K562 (cell line): Measurements from ENCODE around the gene ITGAE. TPM values are rescaled to one million over a fixed set of nuclear protein-coding genes. Genes with fewer than 3 reads are reported as not detected.

ENCODE experiments used
- BCL6 ChIP-seq: fragments of 250-450 bp; sonication (Bioruptor Pico); IDR thresholded peaks from 2 replicates; pipeline ENCODE4 v1.4.0; 2020
- BRD9 ChIP-seq: fragments of 450-650 bp; IDR thresholded peaks from 2 replicates; pipeline ENCODE4 v1.6.1; 2018; ENCODE audit warnings: low read depth; ENCODE audit not compliant: partially characterized antibody
- GATAD2A ChIP-seq: fragments of 450-650 bp; IDR thresholded peaks from 2 replicates; pipeline ENCODE4 v1.6.1; 2017
- HMG20B ChIP-seq: fragments of 250-450 bp; sonication (Bioruptor Pico); IDR thresholded peaks from 2 replicates; pipeline ENCODE4 v1.5.0; 2021; ENCODE audit warnings: mild to moderate bottlenecking
- L3MBTL2 ChIP-seq: fragments of 450-650 bp; IDR thresholded peaks from 2 replicates; pipeline ENCODE4 v1.6.1; 2016; ENCODE audit warnings: mild to moderate bottlenecking, moderate library complexity
- NCOA6 ChIP-seq: fragments of 450-650 bp; IDR thresholded peaks from 2 replicates; pipeline ENCODE4 v1.6.1; 2017; ENCODE audit warnings: mild to moderate bottlenecking
- NFE2L1 ChIP-seq: fragments of 450-650 bp; IDR thresholded peaks from 2 replicates; pipeline ENCODE4 v1.6.1; 2016; ENCODE audit warnings: missing genetic modification characterization, low read depth, mild to moderate bottlenecking, missing compliant biosample characterization, moderate library complexity, borderline replicate concordance
- NFXL1 ChIP-seq: fragments of 450-650 bp; formaldehyde crosslinking; IDR thresholded peaks from 2 replicates; pipeline ENCODE4 v1.4.0; 2021; ENCODE audit warnings: mild to moderate bottlenecking
- PHB ChIP-seq: fragments of 250-450 bp; sonication (Bioruptor Pico); IDR thresholded peaks from 2 replicates; pipeline ENCODE4 v1.5.0; 2021
- PHF20 ChIP-seq: fragments of 450-650 bp; IDR thresholded peaks from 2 replicates; pipeline ENCODE4 v1.6.1; 2018; ENCODE audit not compliant: partially characterized antibody
- POLR2B ChIP-seq: fragments of 450-650 bp; IDR thresholded peaks from 2 replicates; pipeline ENCODE4 v1.6.1; 2018; ENCODE audit warnings: low read depth; ENCODE audit not compliant: partially characterized antibody
- POLR2G ChIP-seq: fragments of 200-400 bp; formaldehyde crosslinking; IDR thresholded peaks from 2 replicates; pipeline ENCODE4 v1.6.1; 2017; ENCODE audit warnings: low read depth, mild to moderate bottlenecking, antibody characterized with exemption, low read length, moderate library complexity
- RAD51 ChIP-seq: fragments of 450-650 bp; IDR thresholded peaks from 2 replicates; pipeline ENCODE4 v1.7.1; 2016; ENCODE audit warnings: low read depth, mild to moderate bottlenecking, borderline replicate concordance
- RBM17 ChIP-seq: fragments of 200-400 bp; formaldehyde crosslinking; IDR thresholded peaks from 2 replicates; pipeline ENCODE4 v1.6.1; 2017; ENCODE audit warnings: low read depth, mild to moderate bottlenecking, low read length, borderline replicate concordance
- RBM25 ChIP-seq: fragments of 200-400 bp; formaldehyde crosslinking; IDR thresholded peaks from 2 replicates; pipeline ENCODE4 v1.6.1; 2018; ENCODE audit warnings: low read length, low read depth, moderate library complexity; ENCODE audit not compliant: severe bottlenecking
- SAFB2 ChIP-seq: fragments of 200-400 bp; formaldehyde crosslinking; IDR thresholded peaks from 2 replicates; pipeline ENCODE4 v1.6.1; 2018; ENCODE audit warnings: borderline replicate concordance, low read length, low read depth, moderate library complexity; ENCODE audit not compliant: severe bottlenecking
- TFAP4 ChIP-seq: sonication (generic); formaldehyde crosslinking; IDR thresholded peaks from 2 replicates; pipeline ENCODE4 v1.8.0; 2022; ENCODE audit warnings: missing genetic modification reagents, mild to moderate bottlenecking, moderate library complexity, borderline replicate concordance
- USF2 ChIP-seq: sonication (generic); formaldehyde crosslinking; IDR thresholded peaks from 2 replicates; pipeline ENCODE4 v1.5.0; 2020; ENCODE audit warnings: missing genetic modification reagents
- ZFX ChIP-seq: sonication (generic); formaldehyde crosslinking; IDR thresholded peaks from 2 replicates; pipeline ENCODE4 v1.8.0; 2022; ENCODE audit warnings: mild to moderate bottlenecking, missing genetic modification reagents, moderate library complexity
- ZNF282 ChIP-seq: sonication (generic); formaldehyde crosslinking; IDR thresholded peaks from 2 replicates; pipeline ENCODE4 v1.8.1; 2023; ENCODE audit warnings: missing genetic modification reagents
- polyA plus RNA-seq, 8 experiments: library from polyadenylated mRNA; depleted of rRNA in 4 of 8; stranded (reverse) in 5 of 8; unstranded in 3 of 8; fragments of >200 nt; fragmentation: Nextera tagmentation in 2 of 8; fragmentation: Illumina TruSeq in 1 of 8; extraction: Ambion mirVana in 2 of 8; extraction: Trizol in 1 of 8; gene quantifications; 2 replicates each; pipeline versions ENCODE4 v1.2.1 to v1.2.3, GENCODE V29; 2011 to 2014; ENCODE audit warnings: inconsistent platforms in 1 of 8, missing spikeins in 1 of 8
- total RNA-seq, 7 experiments: library from RNA; depleted of rRNA in 6 of 7; stranded (reverse); fragments of >200 nt in 6 of 7; fragmentation: Illumina TruSeq in 2 of 7; extraction: Trizol in 2 of 7; gene quantifications; 2 replicates each; pipeline versions ENCODE4 v1.2.1 to v1.2.3, GENCODE V29; 2011 to 2021; ENCODE audit warnings: low replicate concordance in 1 of 7
- TF ChIP-seq, protein P1 (sequence below): sonication (generic); formaldehyde crosslinking; IDR thresholded peaks from 2 replicates; pipeline ENCODE4 v1.4.0; 2020; ENCODE audit warnings: mild to moderate bottlenecking, missing genetic modification reagents
- TF ChIP-seq, protein P2 (sequence below): fragments of 450-650 bp; formaldehyde crosslinking; IDR thresholded peaks from 2 replicates; pipeline ENCODE4 v1.4.0; 2020; ENCODE audit warnings: mild to moderate bottlenecking, moderate library complexity
- TF ChIP-seq, protein P3 (sequence below): sonication (generic); formaldehyde crosslinking; IDR thresholded peaks from 2 replicates; pipeline ENCODE4 v1.9.0; 2022; ENCODE audit warnings: mild to moderate bottlenecking, missing genetic modification reagents

The ITGAE gene
- total and polyA plus RNA-seq, 9 of the 15 experiments (the other 6 are each of a cell fraction or from before 2014, with no cell fraction given) = 14.8 to 160 (median 27.0) TPM

- peak; percentile 56 for TF ChIP-seq POLR2B
- peak; percentile 50; the same call in 1 of the 2 replicates for TF ChIP-seq NCOA6
- peak; percentile 68 for TF ChIP-seq PHF20
- TF ChIP-seq RBM17 = no peak
- TF ChIP-seq BRD9 = no peak
- TF ChIP-seq ZFX (CRISPR knock-in tag) = peak; percentile 91
- no peak for TF ChIP-seq GATAD2A
- TF ChIP-seq RBM25 = no peak
- TF ChIP-seq SAFB2 = no peak
- no peak for TF ChIP-seq ZNF282 (CRISPR knock-in tag)
- TF ChIP-seq NFXL1 = no peak
- TF ChIP-seq PHB (CRISPR knock-in tag) = no peak
- TF ChIP-seq NFE2L1 (tag) = no peak
- TF ChIP-seq POLR2G = peak; percentile 88
- TF ChIP-seq RAD51 = peak; percentile 64; the same call in 1 of the 2 replicates
- TF ChIP-seq, protein P1, sequence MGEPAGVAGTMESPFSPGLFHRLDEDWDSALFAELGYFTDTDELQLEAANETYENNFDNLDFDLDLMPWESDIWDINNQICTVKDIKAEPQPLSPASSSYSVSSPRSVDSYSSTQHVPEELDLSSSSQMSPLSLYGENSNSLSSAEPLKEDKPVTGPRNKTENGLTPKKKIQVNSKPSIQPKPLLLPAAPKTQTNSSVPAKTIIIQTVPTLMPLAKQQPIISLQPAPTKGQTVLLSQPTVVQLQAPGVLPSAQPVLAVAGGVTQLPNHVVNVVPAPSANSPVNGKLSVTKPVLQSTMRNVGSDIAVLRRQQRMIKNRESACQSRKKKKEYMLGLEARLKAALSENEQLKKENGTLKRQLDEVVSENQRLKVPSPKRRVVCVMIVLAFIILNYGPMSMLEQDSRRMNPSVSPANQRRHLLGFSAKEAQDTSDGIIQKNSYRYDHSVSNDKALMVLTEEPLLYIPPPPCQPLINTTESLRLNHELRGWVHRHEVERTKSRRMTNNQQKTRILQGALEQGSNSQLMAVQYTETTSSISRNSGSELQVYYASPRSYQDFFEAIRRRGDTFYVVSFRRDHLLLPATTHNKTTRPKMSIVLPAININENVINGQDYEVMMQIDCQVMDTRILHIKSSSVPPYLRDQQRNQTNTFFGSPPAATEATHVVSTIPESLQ (CRISPR knock-in tag) = no peak
- TF ChIP-seq, protein P2, sequence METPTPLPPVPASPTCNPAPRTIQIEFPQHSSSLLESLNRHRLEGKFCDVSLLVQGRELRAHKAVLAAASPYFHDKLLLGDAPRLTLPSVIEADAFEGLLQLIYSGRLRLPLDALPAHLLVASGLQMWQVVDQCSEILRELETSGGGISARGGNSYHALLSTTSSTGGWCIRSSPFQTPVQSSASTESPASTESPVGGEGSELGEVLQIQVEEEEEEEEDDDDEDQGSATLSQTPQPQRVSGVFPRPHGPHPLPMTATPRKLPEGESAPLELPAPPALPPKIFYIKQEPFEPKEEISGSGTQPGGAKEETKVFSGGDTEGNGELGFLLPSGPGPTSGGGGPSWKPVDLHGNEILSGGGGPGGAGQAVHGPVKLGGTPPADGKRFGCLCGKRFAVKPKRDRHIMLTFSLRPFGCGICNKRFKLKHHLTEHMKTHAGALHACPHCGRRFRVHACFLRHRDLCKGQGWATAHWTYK = peak; percentile 62; the same call in 1 of the 2 replicates
- peak; percentile 22; the same call in 1 of the 2 replicates for TF ChIP-seq TFAP4
- TF ChIP-seq L3MBTL2 = peak; percentile 90
- TF ChIP-seq BCL6 = no peak
- TF ChIP-seq USF2 (CRISPR knock-in tag) = peak; percentile 83
- no peak for TF ChIP-seq HMG20B (CRISPR knock-in tag)
- TF ChIP-seq, protein P3, sequence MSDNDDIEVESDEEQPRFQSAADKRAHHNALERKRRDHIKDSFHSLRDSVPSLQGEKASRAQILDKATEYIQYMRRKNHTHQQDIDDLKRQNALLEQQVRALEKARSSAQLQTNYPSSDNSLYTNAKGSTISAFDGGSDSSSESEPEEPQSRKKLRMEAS (CRISPR knock-in tag) = peak; percentile 49; the same call in 1 of the 2 replicates
Measured at GRCh38 chr17:3754458-3755334, 46.3 kb downstream of the ITGAE start (continued).
